LNCaP clone FGC (cell line): Measurements from ENCODE around the gene ZNF446.
"Not testable (repeated sequence)": the region's sequence is repeated elsewhere in the genome, so short reads cannot be mapped to it uniquely, and the experiment has no call there.

Source experiments
- DNase-seq: peaks from one replicate; pipeline ENCODE4 v3.0.0-alpha.2; 2011; ENCODE audit warnings: low read depth
- H3K4me3 ChIP-seq: 2 replicates; pipeline ENCODE4 v1.5.1; 2011; ENCODE audit warnings: mild to moderate bottlenecking, low read depth, low read length, control low read depth
- TF ChIP-seq, protein P1 (sequence below): IDR thresholded peaks from 2 replicates; pipeline ENCODE4 v1.5.1; 2012; ENCODE audit warnings: mild to moderate bottlenecking; ENCODE audit not compliant: control insufficient read depth, insufficient read depth; ENCODE audit errors: extremely low read depth

ZNF446 gene

DNA sequence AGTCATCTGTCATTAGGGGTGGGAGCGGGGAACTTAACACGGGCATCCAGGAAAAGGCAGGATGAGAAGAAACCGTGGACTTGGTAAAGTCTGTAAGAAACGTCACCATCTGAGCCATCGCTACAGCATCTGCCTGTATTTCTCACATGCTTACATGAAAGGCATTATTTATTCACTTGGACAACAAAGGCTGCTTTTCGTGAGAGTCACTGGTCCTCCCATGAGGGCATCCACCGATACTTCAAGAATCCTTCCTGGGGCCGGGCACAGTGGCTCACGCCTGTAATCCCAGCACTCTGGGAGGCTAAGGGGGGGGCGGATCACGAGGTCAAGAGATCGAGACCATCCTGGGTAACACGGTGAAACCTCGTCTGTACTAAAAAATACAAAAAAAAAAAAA, 16.1 kb downstream of the ZNF446 start:
- H3K4me3 ChIP-seq, result no peak overlapping the region
- DNase-seq, result no peak
- TF ChIP-seq, protein P1, sequence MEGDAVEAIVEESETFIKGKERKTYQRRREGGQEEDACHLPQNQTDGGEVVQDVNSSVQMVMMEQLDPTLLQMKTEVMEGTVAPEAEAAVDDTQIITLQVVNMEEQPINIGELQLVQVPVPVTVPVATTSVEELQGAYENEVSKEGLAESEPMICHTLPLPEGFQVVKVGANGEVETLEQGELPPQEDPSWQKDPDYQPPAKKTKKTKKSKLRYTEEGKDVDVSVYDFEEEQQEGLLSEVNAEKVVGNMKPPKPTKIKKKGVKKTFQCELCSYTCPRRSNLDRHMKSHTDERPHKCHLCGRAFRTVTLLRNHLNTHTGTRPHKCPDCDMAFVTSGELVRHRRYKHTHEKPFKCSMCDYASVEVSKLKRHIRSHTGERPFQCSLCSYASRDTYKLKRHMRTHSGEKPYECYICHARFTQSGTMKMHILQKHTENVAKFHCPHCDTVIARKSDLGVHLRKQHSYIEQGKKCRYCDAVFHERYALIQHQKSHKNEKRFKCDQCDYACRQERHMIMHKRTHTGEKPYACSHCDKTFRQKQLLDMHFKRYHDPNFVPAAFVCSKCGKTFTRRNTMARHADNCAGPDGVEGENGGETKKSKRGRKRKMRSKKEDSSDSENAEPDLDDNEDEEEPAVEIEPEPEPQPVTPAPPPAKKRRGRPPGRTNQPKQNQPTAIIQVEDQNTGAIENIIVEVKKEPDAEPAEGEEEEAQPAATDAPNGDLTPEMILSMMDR, result no peak

DNA sequence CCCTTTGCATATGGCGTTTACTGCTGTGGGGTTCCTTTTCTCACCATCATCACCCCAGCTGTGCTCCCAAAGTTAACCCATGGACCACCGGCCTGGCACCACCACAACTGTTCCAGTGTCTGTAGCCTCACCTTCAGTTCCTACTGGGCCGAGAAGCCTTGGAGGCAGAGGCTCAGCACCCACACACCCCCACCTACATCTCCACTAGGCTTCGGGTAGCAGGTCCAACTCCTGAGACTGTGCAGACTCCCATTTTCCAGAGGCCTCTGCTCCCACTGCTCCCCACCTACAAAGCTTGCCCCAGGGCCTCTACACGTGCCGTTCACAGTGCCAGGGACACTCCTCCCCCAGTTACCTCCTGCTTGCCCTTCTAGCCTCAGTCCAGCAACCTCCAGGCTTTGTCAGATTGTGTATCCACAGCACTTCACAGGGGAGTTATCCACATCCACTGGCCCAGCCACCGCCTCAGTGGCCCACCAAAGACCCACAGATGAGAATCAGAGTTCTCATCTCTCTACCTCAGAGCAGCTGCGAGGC, 21.6 kb downstream of the ZNF446 start:
- peak overlapping the region; percentile 83 for H3K4me3 ChIP-seq
- TF ChIP-seq, protein P1, result no peak
- DNase-seq, result no peak

DNA sequence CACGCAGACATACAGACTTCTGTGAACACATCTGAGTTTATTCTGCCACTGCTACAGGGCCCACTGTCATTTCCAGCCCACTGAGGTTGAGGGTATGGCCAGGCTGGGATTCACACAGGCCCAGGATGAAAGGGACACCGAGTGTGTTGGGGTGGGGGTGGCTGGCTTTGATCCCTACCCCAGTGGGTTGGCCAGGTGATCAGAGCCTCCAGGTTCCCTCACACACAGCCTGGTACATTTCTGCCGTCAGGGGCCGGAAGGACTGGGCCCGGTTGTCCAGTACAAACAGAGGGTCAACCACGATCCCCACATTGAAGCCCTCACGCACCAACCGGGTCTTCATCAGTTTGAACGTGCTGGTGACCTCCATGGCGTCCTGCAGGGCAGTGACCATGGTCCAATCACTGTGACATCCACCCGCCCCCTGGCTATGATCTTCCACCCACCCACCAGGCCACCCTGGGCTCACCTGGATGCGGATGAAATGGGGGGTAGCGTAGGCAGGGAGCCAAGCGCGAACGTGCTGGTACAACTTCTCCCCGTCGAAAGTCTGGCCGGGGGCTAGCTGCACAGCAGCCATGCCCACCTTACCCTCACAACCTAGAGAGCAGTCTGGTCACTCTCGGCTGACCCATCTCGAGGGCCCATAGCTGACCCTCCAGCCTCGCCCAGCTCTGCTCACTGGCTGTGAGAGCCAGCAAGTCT, 22.3 kb downstream of the ZNF446 start:
- TF ChIP-seq, protein P1, result no peak
- no peak for DNase-seq
- H3K4me3 ChIP-seq, result peak overlapping the region; percentile 83

DNA sequence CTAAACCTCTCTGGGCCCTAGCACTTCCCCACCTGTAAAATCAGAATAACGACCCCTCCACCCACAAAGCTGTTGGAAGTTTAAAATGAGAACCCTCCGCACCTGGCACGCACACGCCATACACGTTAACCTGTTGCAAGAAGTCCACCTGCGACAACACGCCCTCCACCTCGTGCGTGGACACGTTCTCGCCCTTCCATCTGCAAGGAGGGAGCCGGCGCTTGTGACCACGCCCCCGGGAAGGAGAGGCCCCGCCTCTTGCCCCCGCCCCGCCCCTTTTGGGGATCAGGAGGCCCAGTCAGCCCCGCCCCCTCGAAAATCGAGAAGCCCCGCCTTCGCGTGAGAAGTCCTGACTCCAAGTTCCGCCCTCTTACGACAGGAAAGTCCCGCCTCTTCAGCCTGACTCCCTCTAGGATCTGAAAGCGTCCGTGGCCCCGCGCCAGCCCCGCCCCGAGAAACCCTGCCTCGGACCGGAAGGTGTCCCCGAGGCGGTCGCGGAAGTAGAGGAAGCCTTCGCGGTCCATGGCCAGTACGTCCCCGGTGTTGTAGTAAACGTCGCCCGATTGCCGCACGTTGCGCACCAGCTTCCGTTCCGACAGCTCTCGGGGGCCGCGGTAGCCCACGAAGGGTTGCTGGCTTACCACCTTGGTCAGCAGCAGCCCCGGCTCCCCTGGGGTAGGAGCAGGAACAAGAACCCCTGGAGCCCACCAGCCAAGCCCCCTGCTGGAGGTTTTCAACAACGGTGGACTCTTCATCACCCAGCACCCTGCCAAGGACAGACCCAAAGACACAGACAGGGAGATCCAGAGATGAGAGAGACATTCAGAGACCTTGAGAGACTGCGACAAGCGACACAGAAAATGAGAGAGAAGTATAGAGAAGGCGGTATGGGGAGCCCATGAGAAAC, 23.1 kb downstream of the ZNF446 start:
- DNase-seq, result peak; percentile 98
- TF ChIP-seq, protein P1, result no peak

DNA sequence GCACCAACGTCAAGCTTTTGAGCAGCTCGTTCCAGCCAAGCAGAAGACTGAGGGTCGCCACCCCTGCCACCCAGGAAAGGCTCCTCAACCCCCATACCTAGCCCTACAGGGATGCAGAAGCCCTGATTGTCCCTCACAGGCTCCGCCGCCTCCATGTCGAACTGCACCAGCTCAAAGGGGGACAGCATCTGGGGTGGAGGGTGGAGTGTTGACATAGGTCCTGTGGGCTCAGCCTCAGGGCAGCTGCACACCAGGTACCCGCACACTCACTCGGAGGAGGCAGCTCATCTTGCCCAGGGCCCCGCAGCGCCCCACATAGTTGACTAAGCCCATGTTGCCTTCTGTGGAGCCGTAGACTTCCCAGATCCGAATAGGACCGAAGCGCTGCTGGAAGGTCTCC, 24.1 kb downstream of the ZNF446 start:
- DNase-seq, result no peak
- H3K4me3 ChIP-seq, result peak overlapping the region; percentile 69
- TF ChIP-seq, protein P1, result no peak

More for the DNA sequence above, 23.1 kb downstream of the ZNF446 start:
- peak overlapping the region; percentile 83 for H3K4me3 ChIP-seq

DNA sequence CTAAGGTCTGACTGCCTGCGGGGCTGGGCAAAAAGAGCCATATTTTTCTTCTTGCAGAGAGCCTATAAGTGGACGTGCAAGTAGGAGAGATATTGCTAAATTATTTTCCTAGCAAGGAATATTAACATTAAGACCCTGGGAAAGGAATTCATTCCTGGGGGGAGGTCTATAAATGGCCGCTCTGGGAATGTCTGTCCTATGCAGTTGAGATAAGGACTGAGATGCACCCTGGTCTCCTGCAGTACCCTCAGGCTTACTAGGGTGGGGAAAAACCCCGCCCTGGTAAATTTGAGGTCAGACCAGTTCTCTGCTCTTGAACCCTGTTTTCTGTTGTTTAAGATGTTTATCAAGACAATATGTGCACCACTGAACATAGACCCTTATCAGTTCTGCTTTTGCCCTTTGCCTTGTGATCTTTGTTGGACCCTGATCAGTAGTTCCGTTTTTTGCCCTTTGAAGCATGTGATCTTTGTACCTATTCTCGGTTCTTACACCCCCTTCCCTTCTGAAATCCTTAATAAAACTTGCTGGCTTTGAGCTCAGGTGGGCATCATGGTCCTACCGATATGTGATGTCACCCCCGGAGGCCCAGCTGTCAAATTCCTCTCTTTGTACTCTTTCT, 31.6 kb downstream of the ZNF446 start:
- DNase-seq, H3K4me3 ChIP-seq: not testable (repeated sequence)

DNA sequence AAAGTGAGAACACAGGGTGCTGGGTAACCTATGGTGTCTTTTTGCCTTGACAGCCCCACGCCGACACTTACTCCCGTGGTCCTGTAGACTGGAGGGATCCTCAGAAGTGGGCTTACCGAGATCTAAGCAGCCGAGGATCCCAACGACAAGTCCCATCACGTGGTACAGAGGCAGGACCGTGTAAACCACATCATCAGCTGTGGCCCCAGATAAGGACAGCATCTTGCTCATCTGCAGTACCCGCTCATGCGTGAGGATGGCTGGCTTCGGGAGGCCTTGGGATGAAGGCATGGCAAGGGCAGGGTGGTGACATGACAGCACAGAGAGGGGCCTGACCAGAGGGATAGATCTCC, 33.6 kb downstream of the ZNF446 start:
- TF ChIP-seq, protein P1, result no peak
- H3K4me3 ChIP-seq, result no peak overlapping the region

More for the DNA sequence above, 33.6 kb downstream of the ZNF446 start:
- DNase-seq, result no peak
